ENCODE data around the gene ARID5A.

DNA sequence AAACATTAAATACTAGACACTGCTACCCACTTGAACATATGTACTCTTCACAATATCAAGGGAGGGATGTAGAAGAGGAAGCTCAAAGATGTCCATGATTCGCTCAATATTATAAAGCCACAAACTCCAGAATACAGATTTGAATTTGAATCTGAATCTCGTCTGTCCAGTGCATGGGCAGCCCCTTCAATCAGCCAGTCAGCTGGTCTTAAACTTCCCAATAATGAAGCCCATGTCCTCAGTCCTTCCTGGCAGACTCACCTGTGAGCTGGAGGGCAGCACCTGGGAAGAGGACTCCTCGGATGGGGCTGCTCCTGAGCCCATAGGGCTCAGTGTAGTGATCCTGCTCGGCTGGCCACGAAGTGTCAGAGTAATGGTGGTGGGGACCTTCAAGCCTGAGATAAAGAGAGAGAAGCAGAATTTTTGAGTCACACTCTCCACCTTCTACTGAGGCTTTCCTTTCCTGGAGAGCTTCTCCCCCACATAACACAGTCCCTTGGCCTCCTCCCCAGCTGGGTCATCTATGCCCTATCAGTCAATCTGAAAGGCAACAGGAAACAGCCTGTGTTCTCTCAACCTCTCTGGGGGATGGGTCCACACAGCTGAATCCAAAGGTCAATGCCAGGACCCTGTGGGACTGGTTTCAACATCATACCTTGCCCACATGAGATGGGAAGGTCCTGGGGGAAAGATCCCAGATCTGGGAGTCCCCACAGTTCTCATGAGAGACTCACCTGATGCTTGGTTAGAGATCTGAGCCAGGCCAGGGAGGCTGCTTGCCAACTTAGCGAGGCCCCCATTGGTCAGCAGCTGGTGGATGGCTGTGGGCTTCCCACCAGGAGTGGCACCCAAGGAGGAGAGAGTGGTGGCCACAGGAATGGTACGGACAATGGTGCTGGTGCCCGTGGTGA lies 65.1 kb downstream of the ARID5A start:
- TF ChIP-seq, protein P1, sequence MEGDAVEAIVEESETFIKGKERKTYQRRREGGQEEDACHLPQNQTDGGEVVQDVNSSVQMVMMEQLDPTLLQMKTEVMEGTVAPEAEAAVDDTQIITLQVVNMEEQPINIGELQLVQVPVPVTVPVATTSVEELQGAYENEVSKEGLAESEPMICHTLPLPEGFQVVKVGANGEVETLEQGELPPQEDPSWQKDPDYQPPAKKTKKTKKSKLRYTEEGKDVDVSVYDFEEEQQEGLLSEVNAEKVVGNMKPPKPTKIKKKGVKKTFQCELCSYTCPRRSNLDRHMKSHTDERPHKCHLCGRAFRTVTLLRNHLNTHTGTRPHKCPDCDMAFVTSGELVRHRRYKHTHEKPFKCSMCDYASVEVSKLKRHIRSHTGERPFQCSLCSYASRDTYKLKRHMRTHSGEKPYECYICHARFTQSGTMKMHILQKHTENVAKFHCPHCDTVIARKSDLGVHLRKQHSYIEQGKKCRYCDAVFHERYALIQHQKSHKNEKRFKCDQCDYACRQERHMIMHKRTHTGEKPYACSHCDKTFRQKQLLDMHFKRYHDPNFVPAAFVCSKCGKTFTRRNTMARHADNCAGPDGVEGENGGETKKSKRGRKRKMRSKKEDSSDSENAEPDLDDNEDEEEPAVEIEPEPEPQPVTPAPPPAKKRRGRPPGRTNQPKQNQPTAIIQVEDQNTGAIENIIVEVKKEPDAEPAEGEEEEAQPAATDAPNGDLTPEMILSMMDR (conservative IDR thresholded peaks at IDR 0.05) = no peak
- TF ChIP-seq ZFX (IDR thresholded peaks at IDR 0.05) = no peak

All from C4-2B (cell line).